Measurements from ENCODE around the gene GMCL2. TPM values are rescaled to one million over a fixed set of nuclear protein-coding genes. Genes with fewer than 3 reads are reported as not detected.

The GMCL2 gene
- total and polyA plus RNA-seq, 9 of the 15 experiments (the other 6 are each of a cell fraction or from before 2014, with no cell fraction given), result 0.04 TPM; not detected in 8

- TF ChIP-seq SRSF1 (IDR thresholded peaks at IDR 0.05; ENCODE audit: low read depth, low read length), result no peak
- peak; percentile 61 for TF ChIP-seq POLR2A (conservative IDR thresholded peaks at IDR 0.05)
- 0 out of 2 replicates have a peak, but pooled peaks have one; percentile 25 for TF ChIP-seq FOXK1 (CRISPR knock-in tag; IDR thresholded peaks at IDR 0.05; ENCODE audit: borderline replicate concordance)
- no peak for TF ChIP-seq ZSCAN32 (CRISPR knock-in tag; IDR thresholded peaks at IDR 0.05)
- no peak for TF ChIP-seq SPI1 (IDR thresholded peaks at IDR 0.05; ENCODE audit: borderline replicate concordance, low read depth, low read length)
- TF ChIP-seq MCM3 (IDR thresholded peaks at IDR 0.05), result no peak
- TF ChIP-seq KLF13 (tag; IDR thresholded peaks at IDR 0.05; ENCODE audit: borderline replicate concordance, low read depth), result no peak
- TF ChIP-seq ZNF23 (CRISPR knock-in tag; IDR thresholded peaks at IDR 0.05), result no peak
- TF ChIP-seq SUPT5H (IDR thresholded peaks at IDR 0.05), result peak; percentile 68
- TF ChIP-seq HLTF (IDR thresholded peaks at IDR 0.05), result no peak
- 0 out of 2 replicates have a peak, but pooled peaks have one; percentile 52 for TF ChIP-seq TAF15 (IDR thresholded peaks at IDR 0.05; ENCODE audit: low read depth, low read length)
- no peak for TF ChIP-seq SRSF9 (IDR thresholded peaks at IDR 0.05; ENCODE audit: borderline replicate concordance, low read depth, low read length)
- TF ChIP-seq CBFA2T3 (IDR thresholded peaks at IDR 0.05), result no peak
- TF ChIP-seq E4F1 (CRISPR knock-in tag; IDR thresholded peaks at IDR 0.05; ENCODE audit: borderline replicate concordance), result no peak
- no peak for TF ChIP-seq NFIX (CRISPR knock-in tag; IDR thresholded peaks at IDR 0.05; ENCODE audit: low read depth)
- no peak for TF ChIP-seq ZBTB11 (CRISPR knock-in tag; IDR thresholded peaks at IDR 0.05)
- TF ChIP-seq NELFE (IDR thresholded peaks at IDR 0.05; ENCODE audit: insufficient read depth, insufficient read length), result no peak
- no peak; the same call in 1 of the 2 replicates for TF ChIP-seq TFAP4 (CRISPR knock-in tag; IDR thresholded peaks at IDR 0.05; ENCODE audit: borderline replicate concordance)
- no peak for TF ChIP-seq ZNF197 (CRISPR knock-in tag; IDR thresholded peaks at IDR 0.05; ENCODE audit: low read depth)
- TF ChIP-seq HOXB6 (CRISPR knock-in tag; IDR thresholded peaks at IDR 0.05; ENCODE audit: borderline replicate concordance), result no peak
- TF ChIP-seq RBFOX2 (IDR thresholded peaks at IDR 0.05; ENCODE audit: low read depth, low read length), result peak; percentile 70
- TF ChIP-seq RBM22 (IDR thresholded peaks at IDR 0.05; ENCODE audit: low read depth, low read length, poor library complexity, severe bottlenecking), result peak; percentile 82
- no peak; the same call in 1 of the 2 replicates for TF ChIP-seq TEAD4 (IDR thresholded peaks at IDR 0.05; ENCODE audit: low read length)
- no peak for TF ChIP-seq TEAD4 (CRISPR knock-in tag; IDR thresholded peaks at IDR 0.05; ENCODE audit: borderline replicate concordance)
- TF ChIP-seq CAMTA2 (CRISPR knock-in tag; conservative IDR thresholded peaks at IDR 0.05), result no peak
Measured at GRCh38 chr5:178213003-178213461, 25.9 kb upstream of the GMCL2 start (continued).

Data from K562 (cell line).